SHP77 treated with DMSO at 0.1 percent for 48 hours (cell line): Measurements from ENCODE around the gene IGHMBP2.

Experiments used
- DNase-seq: peaks from one replicate; lab custom pipeline; 2025; lab: John Stamatoyannopoulos, UW

The IGHMBP2 gene

GRCh38 chr11:68939583-68940555 is 36.2 kb downstream of the IGHMBP2 start:
- DNase-seq: no peak

DNA sequence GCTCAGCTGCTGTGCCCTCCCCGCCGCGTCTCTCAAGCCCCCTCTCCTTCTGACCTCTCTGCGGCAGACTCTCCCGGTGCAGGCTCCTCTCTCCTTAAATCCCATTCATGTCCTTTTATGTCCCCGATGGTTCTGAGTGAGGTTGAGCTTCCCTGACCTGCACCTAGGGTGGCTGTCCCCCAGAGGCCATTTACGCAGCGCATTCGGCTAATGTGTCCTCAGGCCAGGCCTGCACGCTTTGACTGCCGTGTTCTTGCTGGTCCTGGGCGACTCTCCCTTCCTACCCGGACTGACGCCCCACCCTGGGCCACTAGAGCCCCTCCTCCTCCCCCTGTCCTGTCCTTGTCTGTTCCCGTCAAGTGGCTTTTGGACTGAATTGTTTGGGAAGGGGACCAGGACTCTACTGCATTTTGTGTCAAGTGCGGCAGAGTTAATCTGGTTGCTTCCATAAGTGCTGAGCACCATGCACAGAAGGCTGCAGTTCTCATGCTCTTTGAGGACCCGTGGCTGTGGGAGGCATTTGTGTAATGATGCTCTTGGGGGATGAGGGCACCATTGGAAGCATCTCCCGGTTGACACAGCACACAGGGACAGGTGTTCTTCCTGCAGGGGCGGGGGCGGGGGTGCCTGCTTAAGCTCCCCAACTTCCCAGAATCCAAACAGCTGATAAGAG is 37.1 kb downstream of the IGHMBP2 start:
- no peak for DNase-seq

DNA sequence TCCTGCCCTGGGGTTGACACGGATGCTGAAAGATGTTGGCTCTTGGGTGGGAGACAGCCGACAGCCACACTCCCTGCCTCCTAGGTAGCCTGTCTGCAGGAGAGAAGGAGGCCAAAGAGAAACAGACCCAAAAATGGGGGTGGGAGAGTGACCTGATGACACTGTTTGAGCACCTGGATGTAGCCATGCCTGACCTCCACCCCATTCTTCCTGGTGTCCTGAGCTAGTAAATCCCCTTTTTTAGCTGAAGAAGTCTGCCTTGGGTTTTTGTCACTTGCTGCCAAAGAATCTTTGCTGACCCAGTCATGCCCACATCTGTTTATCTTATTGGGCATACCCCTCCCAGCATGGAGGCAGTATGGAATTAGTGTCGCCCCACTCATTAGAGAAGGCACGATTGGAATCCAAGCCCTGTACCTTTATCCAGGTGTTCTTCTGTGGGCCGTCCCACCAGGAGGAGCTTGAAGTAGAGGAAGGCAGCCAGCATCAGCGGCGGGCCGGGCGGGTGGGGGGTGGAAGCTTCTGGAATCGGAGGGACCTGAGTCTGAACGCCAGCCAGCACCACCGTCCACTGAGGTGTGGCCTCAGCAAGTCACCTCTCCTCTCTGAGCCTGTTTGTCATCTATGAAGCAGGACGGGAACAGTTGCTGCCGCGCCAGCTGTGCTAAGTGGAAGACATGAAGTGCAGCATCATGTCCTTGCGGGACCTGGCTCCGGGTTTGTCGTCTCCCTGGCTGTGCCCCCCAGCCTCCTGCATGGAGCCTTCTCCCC is 37.8 kb downstream of the IGHMBP2 start:
- no peak for DNase-seq

GRCh38 chr11:68942095-68942620 is 38.5 kb downstream of the IGHMBP2 start:
- DNase-seq: no peak

- DNase-seq: no peak
These were observed 39.1 kb downstream of the IGHMBP2 start for GRCh38 chr11:68942751-68943271.

DNA sequence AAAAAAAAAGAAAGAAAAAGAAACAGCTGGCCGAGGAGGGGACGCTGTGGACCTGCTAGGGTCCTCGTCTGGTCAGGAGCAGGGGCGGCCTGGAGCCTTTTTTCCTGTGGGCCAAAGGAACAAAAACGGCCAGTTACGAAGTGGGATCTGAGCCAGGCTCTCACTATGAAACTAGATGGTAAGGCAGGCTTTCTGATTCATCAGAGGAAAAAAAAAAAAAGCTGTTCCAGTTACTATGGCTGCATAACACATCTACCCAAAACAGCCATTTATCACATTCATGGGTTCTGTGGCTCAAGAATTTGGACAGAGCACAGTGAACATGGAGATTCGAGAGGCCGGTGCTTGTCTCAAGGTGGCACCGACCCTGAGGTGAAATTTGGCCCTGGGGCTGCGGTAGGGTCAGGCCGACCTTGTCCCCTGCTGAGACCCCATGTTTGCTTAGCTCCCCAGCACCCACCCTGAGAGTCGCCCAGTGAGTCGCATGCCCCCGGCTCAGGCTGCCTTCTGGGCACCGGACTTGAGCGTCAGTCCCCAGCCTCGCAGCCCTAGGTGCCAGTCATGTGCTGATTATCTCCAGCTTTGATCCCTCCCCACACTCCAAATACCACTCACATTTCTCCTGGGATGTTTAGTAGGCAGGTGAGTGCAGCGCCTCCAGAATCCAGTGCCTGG is 42.9 kb downstream of the IGHMBP2 start:
- no peak for DNase-seq

GRCh38 chr11:68947151-68947550 is 43.5 kb downstream of the IGHMBP2 start:
- DNase-seq: no peak

- no peak for DNase-seq
These were observed 44.8 kb downstream of the IGHMBP2 start for GRCh38 chr11:68948496-68948895.

- DNase-seq: no peak
These were observed 45.2 kb downstream of the IGHMBP2 start for GRCh38 chr11:68948935-68949334.

GRCh38 chr11:68950270-68950669 is 46.6 kb downstream of the IGHMBP2 start:
- DNase-seq: no peak

- DNase-seq: no peak
These were observed 47.1 kb downstream of the IGHMBP2 start for GRCh38 chr11:68950762-68951161.

- no peak for DNase-seq
These were observed 51.3 kb downstream of the IGHMBP2 start for GRCh38 chr11:68954836-68955606.

DNA sequence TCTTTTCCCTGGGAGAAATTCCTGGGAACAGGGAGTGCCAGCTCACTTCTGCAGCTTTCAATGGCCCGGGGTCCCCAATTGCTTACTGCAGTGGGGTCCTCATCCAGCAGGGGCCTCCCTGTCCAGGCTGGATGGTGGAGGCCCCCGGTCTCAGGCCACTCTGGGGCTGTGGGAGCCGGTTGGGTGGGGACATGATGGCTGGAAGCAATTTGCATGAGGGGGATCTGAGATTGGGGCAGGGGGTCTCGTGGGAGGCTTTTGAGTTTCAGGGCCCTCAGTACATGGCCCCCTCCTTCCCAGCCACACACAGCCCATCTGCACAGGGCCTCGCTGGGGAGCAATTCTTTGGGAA is 51.9 kb downstream of the IGHMBP2 start:
- no peak for DNase-seq

GRCh38 chr11:68956142-68956541 is 52.5 kb downstream of the IGHMBP2 start:
- no peak for DNase-seq

GRCh38 chr11:68956547-68957254 is 53.0 kb downstream of the IGHMBP2 start:
- no peak for DNase-seq

DNA sequence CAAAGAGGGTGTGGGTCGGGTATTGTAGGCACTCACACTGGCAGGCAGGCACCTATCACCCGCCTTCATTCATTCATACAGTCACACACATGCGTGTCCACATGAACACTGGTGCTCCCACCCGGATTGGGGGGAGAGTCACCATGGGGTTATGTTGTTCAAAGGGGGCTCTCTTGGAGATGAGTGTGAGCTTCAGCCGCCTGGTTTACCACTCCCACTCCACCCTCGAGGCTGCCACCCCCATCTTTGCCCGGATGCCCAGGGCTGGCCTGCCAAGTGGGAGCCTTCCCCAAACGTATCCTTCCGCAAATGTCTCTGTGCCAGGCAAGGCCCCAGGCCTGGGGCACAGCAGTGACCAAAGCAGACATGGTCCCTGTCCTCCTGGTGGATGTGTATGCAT is 54.5 kb downstream of the IGHMBP2 start:
- no peak for DNase-seq

- no peak for DNase-seq
These were observed 56.0 kb downstream of the IGHMBP2 start for GRCh38 chr11:68959465-68960293.

GRCh38 chr11:68960294-68961071 is 56.8 kb downstream of the IGHMBP2 start:
- no peak for DNase-seq
